H1 (cell line): ENCODE results near the gene NUP188.

Experiments
- CTCF ChIP-seq, 3 experiments: IDR thresholded peaks; 1 replicate in 2 of 3; 2 replicates in 1 of 3; pipeline versions ENCODE4 v1.5.1 to v1.6.1; 2011; ENCODE audit warnings: low read length in 3 of 3, mild to moderate bottlenecking in 3 of 3, inconsistent platforms in 2 of 3, low read depth in 1 of 3, moderate library complexity in 1 of 3; ENCODE audit not compliant: insufficient read depth in 1 of 3; ENCODE audit errors: control extremely low read depth in 1 of 3
- RFX5 ChIP-seq: IDR thresholded peaks from 2 replicates; pipeline ENCODE4 v1.6.1; 2011; ENCODE audit warnings: low read depth, low read length, improper control_type of control experiment, borderline replicate concordance

GRCh38 chr9:129012893-129013448 lies 65.5 kb downstream of the NUP188 start:
- TF ChIP-seq RFX5 (no peak), CTCF (IDR thresholded peaks at IDR 0.05; ENCODE audit: control extremely low read depth in 1 of 3, insufficient read depth in 1 of 3, low read depth in 1 of 3, low read length in 3 of 3) (no peak)
